HepG2 (cell line): ENCODE data around the gene MPLKIP. TPM values are rescaled to one million over a fixed set of nuclear protein-coding genes. Genes with fewer than 3 reads are reported as not detected.

Experiments used
- CBX2 ChIP-seq, 2 experiments: fragments of 200-600 bp in 1 of 2; sonication (generic); formaldehyde crosslinking in 1 of 2; IDR thresholded peaks; 2 replicates each; pipeline versions ENCODE4 v1.7.0 to v1.8.1; 2018 to 2022; ENCODE audit warnings: low read depth in 2 of 2, low read length in 1 of 2, mild to moderate bottlenecking in 1 of 2, missing genetic modification reagents in 1 of 2
- DNMT1 ChIP-seq: sonication (generic); formaldehyde crosslinking; IDR thresholded peaks from 2 replicates; pipeline ENCODE4 v1.5.1; 2020; ENCODE audit warnings: mild to moderate bottlenecking, missing genetic modification reagents
- MTA3 ChIP-seq: sonication (generic); formaldehyde crosslinking; IDR thresholded peaks from 2 replicates; pipeline ENCODE4 v1.4.0; 2020; ENCODE audit warnings: missing genetic modification reagents
- SAFB2 ChIP-seq: sonication (generic); formaldehyde crosslinking; IDR thresholded peaks from 2 replicates; pipeline ENCODE4 v1.5.1; 2020; ENCODE audit warnings: missing genetic modification reagents, low read depth, mild to moderate bottlenecking, borderline replicate concordance
- XBP1 ChIP-seq: sonication (generic); formaldehyde crosslinking; IDR thresholded peaks from 2 replicates; pipeline ENCODE4 v1.5.0; 2020; ENCODE audit warnings: missing genetic modification reagents
- ZNF407 ChIP-seq: sonication (generic); formaldehyde crosslinking; IDR thresholded peaks from one replicate; pipeline ENCODE4 v1.5.1; 2020; ENCODE audit warnings: mild to moderate bottlenecking, missing genetic modification reagents; ENCODE audit errors: not compliant biosample characterization
- ZNF747 ChIP-seq: sonication (generic); formaldehyde crosslinking; IDR thresholded peaks from 2 replicates; pipeline ENCODE4 v1.8.1; 2023; ENCODE audit warnings: missing genetic modification reagents, mild to moderate bottlenecking, borderline replicate concordance
- ZNF792 ChIP-seq: IDR thresholded peaks from 2 replicates; pipeline ENCODE4 v1.6.1; 2016
- polyA plus RNA-seq, 8 experiments: library from polyadenylated mRNA; depleted of rRNA in 3 of 8; stranded (reverse) in 7 of 8; unstranded in 1 of 8; fragments of >200 nt; fragmentation: Illumina TruSeq in 4 of 8; extraction: Trizol in 4 of 8; gene quantifications; 2 replicates each; pipeline versions ENCODE4 v1.2.1 to v1.2.3, GENCODE V29; 2011 to 2016; ENCODE audit warnings: low read depth in 4 of 8, missing spikeins in 1 of 8, mixed read lengths in 1 of 8; ENCODE audit not compliant: insufficient read depth in 1 of 8
- total RNA-seq, 5 experiments: library from RNA; depleted of rRNA; stranded (reverse); fragments of >200 nt; fragmentation: Illumina TruSeq; extraction: Trizol; gene quantifications; 2 replicates each; pipeline ENCODE4 v1.2.3, GENCODE V29; 2016; ENCODE audit warnings: low read depth in 1 of 5
- TF ChIP-seq, protein P1 (sequence below), 2 experiments: sonication (generic) in 1 of 2; formaldehyde crosslinking in 1 of 2; IDR thresholded peaks; 2 replicates each; pipeline versions ENCODE4 v1.6.1 to v1.9.0; 2014 to 2022; ENCODE audit warnings: antibody characterized with exemption in 1 of 2, borderline replicate concordance in 1 of 2, inconsistent platforms in 1 of 2, low read depth in 1 of 2, missing genetic modification reagents in 1 of 2
- TF ChIP-seq, protein P2 (sequence below): sonication (generic); formaldehyde crosslinking; IDR thresholded peaks from 2 replicates; pipeline ENCODE4 v1.9.0; 2022; ENCODE audit warnings: missing genetic modification reagents, mild to moderate bottlenecking, borderline replicate concordance

The MPLKIP gene
- total and polyA plus RNA-seq, 2 of the 13 experiments (the other 11 are each of a cell fraction or from before 2014, with no cell fraction given) = 40.1 to 45.7 TPM

- TF ChIP-seq ZNF407 (CRISPR knock-in tag) (no peak), XBP1 (CRISPR knock-in tag) (no peak; the same call in 1 of the 2 replicates), CBX2 (IDR thresholded peaks at IDR 0.05; ENCODE audit: low read depth, low read length) (no peak), CBX2 (CRISPR knock-in tag; IDR thresholded peaks at IDR 0.05; ENCODE audit: low read depth) (no peak), SAFB2 (CRISPR knock-in tag) (peak; percentile 51; the same call in 1 of the 2 replicates), ZNF792 (CRISPR knock-in tag) (peak; percentile 78), MTA3 (no peak), DNMT1 (CRISPR knock-in tag) (0 out of 2 replicates have a peak, but pooled peaks have one; percentile 23), ZNF747 (CRISPR knock-in tag) (peak; percentile 44)
- TF ChIP-seq, protein P1, sequence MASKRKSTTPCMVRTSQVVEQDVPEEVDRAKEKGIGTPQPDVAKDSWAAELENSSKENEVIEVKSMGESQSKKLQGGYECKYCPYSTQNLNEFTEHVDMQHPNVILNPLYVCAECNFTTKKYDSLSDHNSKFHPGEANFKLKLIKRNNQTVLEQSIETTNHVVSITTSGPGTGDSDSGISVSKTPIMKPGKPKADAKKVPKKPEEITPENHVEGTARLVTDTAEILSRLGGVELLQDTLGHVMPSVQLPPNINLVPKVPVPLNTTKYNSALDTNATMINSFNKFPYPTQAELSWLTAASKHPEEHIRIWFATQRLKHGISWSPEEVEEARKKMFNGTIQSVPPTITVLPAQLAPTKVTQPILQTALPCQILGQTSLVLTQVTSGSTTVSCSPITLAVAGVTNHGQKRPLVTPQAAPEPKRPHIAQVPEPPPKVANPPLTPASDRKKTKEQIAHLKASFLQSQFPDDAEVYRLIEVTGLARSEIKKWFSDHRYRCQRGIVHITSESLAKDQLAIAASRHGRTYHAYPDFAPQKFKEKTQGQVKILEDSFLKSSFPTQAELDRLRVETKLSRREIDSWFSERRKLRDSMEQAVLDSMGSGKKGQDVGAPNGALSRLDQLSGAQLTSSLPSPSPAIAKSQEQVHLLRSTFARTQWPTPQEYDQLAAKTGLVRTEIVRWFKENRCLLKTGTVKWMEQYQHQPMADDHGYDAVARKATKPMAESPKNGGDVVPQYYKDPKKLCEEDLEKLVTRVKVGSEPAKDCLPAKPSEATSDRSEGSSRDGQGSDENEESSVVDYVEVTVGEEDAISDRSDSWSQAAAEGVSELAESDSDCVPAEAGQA (IDR thresholded peaks at IDR 0.05; ENCODE audit: low read depth) = peak; percentile 78; the same call in 1 of the 2 replicates
- TF ChIP-seq, protein P1 (CRISPR knock-in tag; IDR thresholded peaks at IDR 0.05; ENCODE audit: borderline replicate concordance) = no peak
- TF ChIP-seq, protein P2, sequence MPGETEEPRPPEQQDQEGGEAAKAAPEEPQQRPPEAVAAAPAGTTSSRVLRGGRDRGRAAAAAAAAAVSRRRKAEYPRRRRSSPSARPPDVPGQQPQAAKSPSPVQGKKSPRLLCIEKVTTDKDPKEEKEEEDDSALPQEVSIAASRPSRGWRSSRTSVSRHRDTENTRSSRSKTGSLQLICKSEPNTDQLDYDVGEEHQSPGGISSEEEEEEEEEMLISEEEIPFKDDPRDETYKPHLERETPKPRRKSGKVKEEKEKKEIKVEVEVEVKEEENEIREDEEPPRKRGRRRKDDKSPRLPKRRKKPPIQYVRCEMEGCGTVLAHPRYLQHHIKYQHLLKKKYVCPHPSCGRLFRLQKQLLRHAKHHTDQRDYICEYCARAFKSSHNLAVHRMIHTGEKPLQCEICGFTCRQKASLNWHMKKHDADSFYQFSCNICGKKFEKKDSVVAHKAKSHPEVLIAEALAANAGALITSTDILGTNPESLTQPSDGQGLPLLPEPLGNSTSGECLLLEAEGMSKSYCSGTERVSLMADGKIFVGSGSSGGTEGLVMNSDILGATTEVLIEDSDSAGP (CRISPR knock-in tag) = no peak; the same call in none of the 2 replicates
Observed at GRCh38 chr7:40134428-40135316, at the start of gene MPLKIP, which contains the start of gene SUGCT (continued).
